Endodermal cell (in vitro differentiated cells): ENCODE results near the gene DDX10. TPM values are rescaled to one million over a fixed set of nuclear protein-coding genes. Genes with fewer than 3 reads are reported as not detected.
A peak's percentile ranks its signal among the peaks of the same experiment; 100 is the strongest.

Experiments
- DNase-seq: peaks from one replicate; pipeline ENCODE4 v3.0.0-alpha.2; 2017
- H3K27ac ChIP-seq: 2 replicates; pipeline ENCODE4 v1.5.1; 2013; ENCODE audit warnings: mild to moderate bottlenecking, low read depth, low read length, moderate library complexity
- H3K27me3 ChIP-seq: 2 replicates; pipeline ENCODE4 v1.6.1; 2013; ENCODE audit warnings: mild to moderate bottlenecking, low read length, moderate library complexity; ENCODE audit not compliant: insufficient read depth, control insufficient read depth, poor library complexity, severe bottlenecking
- H3K36me3 ChIP-seq: 2 replicates; pipeline ENCODE4 v1.7.0; 2013; ENCODE audit warnings: mild to moderate bottlenecking, low read length, moderate library complexity; ENCODE audit not compliant: control insufficient read depth, insufficient read depth
- H3K4me1 ChIP-seq: one replicate; pipeline ENCODE4 v1.7.0; 2013; ENCODE audit warnings: low read length; ENCODE audit not compliant: control insufficient read depth, insufficient read depth
- H3K4me3 ChIP-seq: 2 replicates; pipeline ENCODE4 v1.5.1; 2013; ENCODE audit warnings: mild to moderate bottlenecking, low read length, moderate library complexity
- H3K9ac ChIP-seq: 2 replicates; pipeline ENCODE4 v1.6.1; 2013; ENCODE audit warnings: mild to moderate bottlenecking, low read length, moderate library complexity; ENCODE audit not compliant: poor library complexity, severe bottlenecking; ENCODE audit errors: extremely low read depth
- H3K9me3 ChIP-seq: 2 replicates; pipeline ENCODE4 v1.6.1; 2013; ENCODE audit warnings: mild to moderate bottlenecking, low read length, moderate library complexity; ENCODE audit not compliant: control insufficient read depth
- H3K27ac Mint-ChIP-seq: 2 replicates; pipeline ENCODE4 v1.8.0; 2020; ENCODE audit warnings: mixed read lengths
- H3K27me3 Mint-ChIP-seq: 2 replicates; pipeline ENCODE4 v1.8.0; 2021; ENCODE audit warnings: mild to moderate bottlenecking, mixed read lengths; ENCODE audit not compliant: insufficient read depth
- H3K36me3 Mint-ChIP-seq: 2 replicates; pipeline ENCODE4 v1.8.0; 2020; ENCODE audit warnings: low read depth, mixed read lengths
- H3K4me1 Mint-ChIP-seq: 2 replicates; pipeline ENCODE4 v1.8.0; 2020; ENCODE audit warnings: mixed read lengths
- H3K4me3 Mint-ChIP-seq: 2 replicates; pipeline ENCODE4 v1.8.0; 2020; ENCODE audit warnings: mild to moderate bottlenecking, moderate library complexity, mixed read lengths
- H3K9me3 Mint-ChIP-seq: 2 replicates; pipeline ENCODE4 v1.8.0; 2020; ENCODE audit warnings: mild to moderate bottlenecking, mixed read lengths
- CTCF ChIP-seq: fragments of 200-600 bp; sonication (generic); conservative IDR thresholded peaks from 2 replicates; pipeline ENCODE4 v1.5.0; 2021; ENCODE audit warnings: antibody characterized with exemption, mild to moderate bottlenecking
- WGBS, 2 experiments: methylation state at CpG; one replicate each; pipeline versions ENCODE4 v1.1.5 to v1.1.7; 2013; ENCODE audit warnings: missing lambda C conversion rate in 2 of 2, mixed read lengths in 1 of 2; ENCODE audit not compliant: insufficient coverage in 1 of 2, insufficient read length in 1 of 2; 5-methylcytosine and 5-hydroxymethylcytosine counted together
- total RNA-seq, 2 donors: library from RNA; stranded (reverse); fragmentation: NEBNext Ultra II Directional in 1 of 2; extraction: Animal tissue kit (Norgen Biotek cat#: 25700) in 1 of 2; gene quantifications; 2 replicates in 1 of 2; 3 replicates in 1 of 2; pipeline ENCODE4 v1.2.1, GENCODE V29; 2021

Gene DDX10
- total RNA-seq, 2 donors from 2014 or later: 31.1 to 32.7 TPM

- Mint-ChIP-seq H3K9me3 (peaks cover 11% of the 10 kb centered on the region), H3K27me3 (no peaks in the 10 kb centered on the region), H3K4me1 (no peaks in the 10 kb centered on the region), H3K36me3 (peaks cover 48% of the 10 kb centered on the region), H3K4me3 (no peak overlapping the region), H3K27ac (peak overlapping the region; percentile 2)
- H3K27ac ChIP-seq: no peak overlapping the region
- no peaks in the 10 kb centered on the region for H3K4me1 ChIP-seq
- no peak for DNase-seq
- WGBS, 2 experiments: 89% methylated on average over 1 to 4 of the region's 4 CpGs
- H3K9ac ChIP-seq: no peak overlapping the region
- no peak for TF ChIP-seq CTCF
- no peaks in the 10 kb centered on the region for H3K27me3 ChIP-seq
- H3K4me3 ChIP-seq: no peak overlapping the region
- peaks cover 10% of the 10 kb centered on the region for H3K9me3 ChIP-seq
- peaks cover 47% of the 10 kb centered on the region for H3K36me3 ChIP-seq
Observed at GRCh38 chr11:108713076-108713790, 48.4 kb downstream of the DDX10 start.

- H3K27ac Mint-ChIP-seq: no peak overlapping the region
- peaks cover 44% of the 10 kb centered on the region for H3K36me3 Mint-ChIP-seq
- no peaks in the 10 kb centered on the region for H3K9me3 Mint-ChIP-seq
- H3K4me1 ChIP-seq: no peaks in the 10 kb centered on the region
- no peaks in the 10 kb centered on the region for H3K27me3 ChIP-seq
- no peak for TF ChIP-seq CTCF
- H3K9me3 ChIP-seq: no peaks in the 10 kb centered on the region
- no peaks in the 10 kb centered on the region for H3K4me1 Mint-ChIP-seq
- H3K9ac ChIP-seq: no peak overlapping the region
- H3K27ac ChIP-seq: no peak overlapping the region
- no peak for DNase-seq
- H3K36me3 ChIP-seq: peaks cover 42% of the 10 kb centered on the region
- no peak overlapping the region for H3K4me3 ChIP-seq
- no peak overlapping the region for H3K4me3 Mint-ChIP-seq
- no peaks in the 10 kb centered on the region for H3K27me3 Mint-ChIP-seq
- WGBS, 2 experiments: 94% methylated on average over 1 of the region's 2 CpGs; no CpG with 5 or more reads in 1 of the 2 experiments
Observed at GRCh38 chr11:108715239-108715638, 50.4 kb downstream of the DDX10 start.

- H3K9ac ChIP-seq: no peak overlapping the region
- Mint-ChIP-seq H3K27ac (no peak overlapping the region), H3K9me3 (no peaks in the 10 kb centered on the region), H3K4me3 (no peak overlapping the region), H3K36me3 (peaks cover 33% of the 10 kb centered on the region), H3K27me3 (no peaks in the 10 kb centered on the region), H3K4me1 (no peaks in the 10 kb centered on the region)
- no peak for TF ChIP-seq CTCF
- no peak overlapping the region for H3K4me3 ChIP-seq
- H3K27ac ChIP-seq: no peak overlapping the region
- WGBS, 2 experiments: 87 to 97% methylated on average over 2 of the region's 2 CpGs
- DNase-seq: no peak
- H3K27me3 ChIP-seq: no peaks in the 10 kb centered on the region
- no peaks in the 10 kb centered on the region for H3K9me3 ChIP-seq
- peaks cover 50% of the 10 kb centered on the region for H3K36me3 ChIP-seq
- H3K4me1 ChIP-seq: no peaks in the 10 kb centered on the region
Observed at GRCh38 chr11:108718466-108718865, 53.6 kb downstream of the DDX10 start.
